ENCODE data around the gene SESN1. TPM values are rescaled to one million over a fixed set of nuclear protein-coding genes. Genes with fewer than 3 reads are reported as not detected.
"Not testable (repeated sequence)": the region's sequence is repeated elsewhere in the genome, so short reads cannot be mapped to it uniquely, and the experiment has no call there.

Gene SESN1
- total RNA-seq, 1 experiment from 2014 or later = 17.5 TPM

DNA sequence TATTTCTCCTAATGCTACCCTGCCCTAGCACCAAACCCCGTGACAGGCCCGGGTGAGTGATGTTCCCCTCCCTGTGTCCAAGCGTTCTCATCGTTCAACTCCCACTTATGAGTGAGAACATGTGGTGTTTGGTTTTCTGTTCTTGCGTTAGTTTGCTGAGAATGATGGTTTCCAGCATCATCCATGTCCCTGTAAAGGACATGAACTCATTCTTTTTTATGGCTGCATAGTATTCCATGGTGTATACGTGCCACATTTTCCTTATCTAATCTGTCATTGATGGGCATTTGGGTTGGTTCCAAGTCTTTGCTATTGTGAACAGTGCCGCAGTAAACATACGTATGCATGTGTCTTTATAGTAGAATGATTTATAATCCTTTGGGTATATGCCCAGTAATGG is 15.0 kb upstream of the SESN1 start:
- not testable (repeated sequence) for H3K4me3 Mint-ChIP-seq; H2AK5ac ChIP-seq (ENCODE audit: insufficient read length, low read length); H2BK20ac ChIP-seq (ENCODE audit: low read depth, low read length, poor library complexity, severe bottlenecking); H4K5ac ChIP-seq (ENCODE audit: insufficient read length, low read depth, low read length); H3K18ac ChIP-seq (ENCODE audit: insufficient read length, low read depth, low read length); H3K79me1 ChIP-seq (ENCODE audit: insufficient read depth, low read depth, low read length, poor library complexity, severe bottlenecking); H3K23me2 ChIP-seq (ENCODE audit: insufficient read length, low read depth, low read length, poor library complexity, severe bottlenecking); H2AFZ ChIP-seq (ENCODE audit: low read length); H3K27ac ChIP-seq (ENCODE audit: insufficient read length, low read depth, low read length); H3K56ac ChIP-seq (ENCODE audit: insufficient read length, low read depth, low read length); H3T11ph ChIP-seq (ENCODE audit: low read length); H3K9ac ChIP-seq (ENCODE audit: extremely low read depth, insufficient read length, low read length); H3K23ac ChIP-seq (ENCODE audit: insufficient read length, low read depth, low read length); H2BK15ac ChIP-seq (ENCODE audit: low read depth, low read length); H2BK5ac ChIP-seq (ENCODE audit: insufficient read length, low read length); H4K8ac ChIP-seq (replicated peaks; ENCODE audit: insufficient read length, low read depth, low read length); H4K91ac ChIP-seq (ENCODE audit: insufficient read length, low read depth, low read length); H3K9me3 ChIP-seq (ENCODE audit: control insufficient read depth, low read depth, low read length); H3K4me1 ChIP-seq (ENCODE audit: insufficient read depth, low read length); H2BK120ac ChIP-seq (ENCODE audit: low read depth, low read length, poor library complexity, severe bottlenecking); DNase-seq; H4K20me1 ChIP-seq (ENCODE audit: control insufficient read depth, insufficient read depth, insufficient read length); H3K4ac ChIP-seq (ENCODE audit: low read depth, low read length); H3K14ac ChIP-seq (ENCODE audit: insufficient read depth, low read length); H3K27ac Mint-ChIP-seq; H3K79me2 ChIP-seq (ENCODE audit: insufficient read depth, low read length); H2BK12ac ChIP-seq (ENCODE audit: insufficient read length, low read depth, low read length); H3K27me3 Mint-ChIP-seq (ENCODE audit: low read depth); H3K4me2 ChIP-seq (ENCODE audit: insufficient read depth, insufficient read length, low read length); H3K27me3 ChIP-seq (ENCODE audit: insufficient read depth, low read length); H3K4me1 Mint-ChIP-seq
- no CpG with 5 or more reads among the region's 8 CpGs for WGBS (ENCODE audit: extremely low coverage, insufficient read length, low lambda C conversion rate)
- Mint-ChIP-seq H3K9me3 (peaks cover 3 to 11% of the 10 kb centered on the region in 2 experiments), H3K36me3 (ENCODE audit: insufficient read depth in 1 of 3, low read depth in 3 of 3) (peaks cover 0 to 12% (median 11%) of the 10 kb centered on the region in 3 experiments; a peak in 5 of 7 replicates)

Measured in H9 (cell line).